HCT116 (cell line): Measurements from ENCODE around the gene DUSP14.

Source experiments
- EGR1 ChIP-seq: IDR thresholded peaks from 2 replicates; pipeline ENCODE4 v1.6.1; 2012; ENCODE audit warnings: low read depth
- ELF1 ChIP-seq: IDR thresholded peaks from 2 replicates; pipeline ENCODE4 v1.6.1; 2012; ENCODE audit warnings: low read depth, borderline replicate concordance
- EZH2 ChIP-seq: fragments of 200-600 bp; sonication (generic); IDR thresholded peaks from 2 replicates; pipeline ENCODE4 v1.6.1; 2017; ENCODE audit warnings: antibody characterized with exemption, mixed run types
- EZH2phosphoT487 ChIP-seq: fragments of 200-600 bp; IDR thresholded peaks from 2 replicates; pipeline ENCODE4 v1.6.1; 2018; ENCODE audit warnings: antibody characterized with exemption, borderline replicate concordance
- JUND ChIP-seq: IDR thresholded peaks from 2 replicates; pipeline ENCODE4 v1.6.1; 2012
- POLR2A ChIP-seq: IDR thresholded peaks from 2 replicates; pipeline ENCODE4 v1.7.0; 2011; ENCODE audit warnings: borderline replicate concordance; ENCODE audit not compliant: insufficient read depth, insufficient read length; ENCODE audit errors: extremely low read depth
- RAD21 ChIP-seq: IDR thresholded peaks from 2 replicates; pipeline ENCODE4 v1.6.1; 2012; ENCODE audit warnings: low read depth, mild to moderate bottlenecking
- SIN3A ChIP-seq: IDR thresholded peaks from 2 replicates; pipeline ENCODE4 v1.6.1; 2012; ENCODE audit warnings: low read depth
- TCF7L2 ChIP-seq: IDR thresholded peaks from 2 replicates; pipeline ENCODE4 v1.7.0; 2011; ENCODE audit warnings: borderline replicate concordance, inconsistent platforms; ENCODE audit not compliant: insufficient read depth, insufficient read length; ENCODE audit errors: extremely low read depth
- YY1 ChIP-seq: IDR thresholded peaks from 2 replicates; pipeline ENCODE4 v1.6.1; 2011; ENCODE audit warnings: low read length, low read depth, moderate library complexity, mild to moderate bottlenecking; ENCODE audit not compliant: insufficient replicate concordance; ENCODE audit errors: extremely low read depth
- ZFX ChIP-seq: fragments of 450-650 bp; IDR thresholded peaks from 2 replicates; pipeline ENCODE4 v1.6.1; 2017
- ZNF274 ChIP-seq: fragments of 200-500 bp; sonication (Bioruptor generic); IDR thresholded peaks from 2 replicates; pipeline ENCODE4 v1.6.1; 2014; ENCODE audit warnings: mild to moderate bottlenecking, low read depth, low read length, inconsistent platforms
- TF ChIP-seq, protein P1 (sequence below), 3 experiments: fragments of 200-600 bp in 1 of 3; sonication (generic) in 1 of 3; IDR thresholded peaks in 2 of 3; conservative IDR thresholded peaks in 1 of 3; 2 replicates each; pipeline ENCODE4 v1.5.1; 2012 to 2017; ENCODE audit warnings: low read depth in 2 of 3, low read length in 2 of 3, antibody characterized with exemption in 1 of 3, borderline replicate concordance in 1 of 3, control low read depth in 1 of 3, mild to moderate bottlenecking in 1 of 3, mixed read lengths in 1 of 3, mixed run types in 1 of 3, moderate library complexity in 1 of 3; ENCODE audit not compliant: insufficient read depth in 1 of 3
- TF ChIP-seq, protein P2 (sequence below): IDR thresholded peaks from 2 replicates; pipeline ENCODE4 v1.6.1; 2012

DNA sequence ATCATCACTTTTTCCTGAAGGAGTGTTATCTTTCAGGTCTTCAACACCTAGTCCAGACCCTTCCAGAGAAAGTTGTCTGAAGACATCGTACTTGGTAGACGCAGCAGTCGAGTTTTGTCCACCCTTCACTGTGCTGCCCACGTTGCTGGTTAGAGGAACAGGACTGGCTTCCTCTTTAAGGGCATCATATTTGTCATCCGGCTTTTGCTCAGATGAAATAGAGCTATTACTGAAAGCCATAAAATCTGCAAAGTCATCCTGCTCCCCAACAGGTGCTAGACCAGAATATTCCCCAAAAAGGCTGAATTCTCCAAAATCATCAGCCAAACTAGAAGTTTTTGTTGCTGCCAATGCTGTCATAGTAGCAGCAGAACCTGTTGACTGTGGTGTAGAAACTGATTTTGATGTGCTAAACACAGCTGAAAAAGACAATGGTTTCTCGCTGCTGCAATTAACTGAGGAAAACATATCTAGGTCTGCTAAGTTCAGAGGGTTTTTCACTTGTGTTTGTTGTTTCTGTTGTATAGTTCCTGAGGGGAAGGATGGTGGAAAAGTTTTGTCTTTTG is 63.8 kb downstream of the DUSP14 start:
- TF ChIP-seq, protein P1, sequence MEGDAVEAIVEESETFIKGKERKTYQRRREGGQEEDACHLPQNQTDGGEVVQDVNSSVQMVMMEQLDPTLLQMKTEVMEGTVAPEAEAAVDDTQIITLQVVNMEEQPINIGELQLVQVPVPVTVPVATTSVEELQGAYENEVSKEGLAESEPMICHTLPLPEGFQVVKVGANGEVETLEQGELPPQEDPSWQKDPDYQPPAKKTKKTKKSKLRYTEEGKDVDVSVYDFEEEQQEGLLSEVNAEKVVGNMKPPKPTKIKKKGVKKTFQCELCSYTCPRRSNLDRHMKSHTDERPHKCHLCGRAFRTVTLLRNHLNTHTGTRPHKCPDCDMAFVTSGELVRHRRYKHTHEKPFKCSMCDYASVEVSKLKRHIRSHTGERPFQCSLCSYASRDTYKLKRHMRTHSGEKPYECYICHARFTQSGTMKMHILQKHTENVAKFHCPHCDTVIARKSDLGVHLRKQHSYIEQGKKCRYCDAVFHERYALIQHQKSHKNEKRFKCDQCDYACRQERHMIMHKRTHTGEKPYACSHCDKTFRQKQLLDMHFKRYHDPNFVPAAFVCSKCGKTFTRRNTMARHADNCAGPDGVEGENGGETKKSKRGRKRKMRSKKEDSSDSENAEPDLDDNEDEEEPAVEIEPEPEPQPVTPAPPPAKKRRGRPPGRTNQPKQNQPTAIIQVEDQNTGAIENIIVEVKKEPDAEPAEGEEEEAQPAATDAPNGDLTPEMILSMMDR (IDR thresholded peaks at IDR 0.05 in 2 of 3, conservative IDR thresholded peaks at IDR 0.05 in 1 of 3; ENCODE audit: borderline replicate concordance in 1 of 3, insufficient read depth in 1 of 3, low read depth in 2 of 3, low read length in 2 of 3) = no peak
- TF ChIP-seq POLR2A = no peak
- no peak for TF ChIP-seq EZH2phosphoT487
- no peak for TF ChIP-seq EGR1
- no peak for TF ChIP-seq SIN3A
- TF ChIP-seq EZH2 = no peak
- TF ChIP-seq RAD21 = no peak
- TF ChIP-seq YY1 = no peak
- TF ChIP-seq TCF7L2 = no peak
- no peak for TF ChIP-seq JUND
- no peak for TF ChIP-seq ZNF274
- TF ChIP-seq, protein P2, sequence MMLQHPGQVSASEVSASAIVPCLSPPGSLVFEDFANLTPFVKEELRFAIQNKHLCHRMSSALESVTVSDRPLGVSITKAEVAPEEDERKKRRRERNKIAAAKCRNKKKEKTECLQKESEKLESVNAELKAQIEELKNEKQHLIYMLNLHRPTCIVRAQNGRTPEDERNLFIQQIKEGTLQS = no peak
- TF ChIP-seq ZFX = no peak
- no peak for TF ChIP-seq ELF1
